HepG2 (cell line): ENCODE data around the gene DNAJB12. TPM values are rescaled to one million over a fixed set of nuclear protein-coding genes. Genes with fewer than 3 reads are reported as not detected.

Source experiments
- BHLHE40 ChIP-seq: IDR thresholded peaks from 2 replicates; pipeline ENCODE4 v1.6.1; 2011; ENCODE audit warnings: low read length, improper control_type of control experiment
- ELF4 ChIP-seq: sonication (generic); formaldehyde crosslinking; IDR thresholded peaks from 2 replicates; pipeline ENCODE4 v1.5.0; 2020; ENCODE audit warnings: missing genetic modification reagents, mild to moderate bottlenecking, moderate library complexity, borderline replicate concordance
- ETV6 ChIP-seq: sonication (generic); formaldehyde crosslinking; conservative IDR thresholded peaks from 2 replicates; pipeline ENCODE4 v1.4.0; 2020; ENCODE audit warnings: missing genetic modification reagents
- GPN1 ChIP-seq: sonication (generic); formaldehyde crosslinking; IDR thresholded peaks from 2 replicates; pipeline ENCODE4 v1.5.1; 2020; ENCODE audit warnings: missing genetic modification reagents, borderline replicate concordance
- HIVEP1 ChIP-seq: sonication (generic); formaldehyde crosslinking; IDR thresholded peaks from 2 replicates; pipeline ENCODE4 v1.4.0; 2020; ENCODE audit warnings: mild to moderate bottlenecking, missing genetic modification reagents
- HOXA7 ChIP-seq: sonication (generic); formaldehyde crosslinking; IDR thresholded peaks from 2 replicates; pipeline ENCODE4 v1.8.1; 2022; ENCODE audit warnings: mild to moderate bottlenecking, missing genetic modification reagents, moderate library complexity
- KDM2A ChIP-seq: sonication (generic); formaldehyde crosslinking; IDR thresholded peaks from 2 replicates; pipeline ENCODE4 v1.4.0; 2020; ENCODE audit warnings: low read depth, missing genetic modification reagents, borderline replicate concordance
- PAX8 ChIP-seq: sonication (generic); formaldehyde crosslinking; IDR thresholded peaks from 2 replicates; pipeline ENCODE4 v1.8.0; 2022; ENCODE audit warnings: mild to moderate bottlenecking, missing genetic modification reagents, borderline replicate concordance
- SAFB2 ChIP-seq: sonication (generic); formaldehyde crosslinking; IDR thresholded peaks from 2 replicates; pipeline ENCODE4 v1.5.1; 2020; ENCODE audit warnings: missing genetic modification reagents, low read depth, mild to moderate bottlenecking, borderline replicate concordance
- TEAD3 ChIP-seq: optimal IDR thresholded peaks from 2 replicates; pipeline ENCODE3; 2016; ENCODE audit warnings: borderline replicate concordance
- ZNF33B ChIP-seq: sonication (generic); formaldehyde crosslinking; IDR thresholded peaks from 2 replicates; pipeline ENCODE4 v1.5.1; 2020; ENCODE audit warnings: mild to moderate bottlenecking, missing genetic modification reagents
- ZNF768 ChIP-seq: sonication (generic); formaldehyde crosslinking; IDR thresholded peaks from 2 replicates; pipeline ENCODE4 v1.4.0; 2020; ENCODE audit warnings: missing genetic modification reagents
- ZSCAN20 ChIP-seq: sonication (generic); formaldehyde crosslinking; IDR thresholded peaks from 2 replicates; pipeline ENCODE4 v1.4.0; 2020; ENCODE audit warnings: missing genetic modification reagents, mild to moderate bottlenecking, borderline replicate concordance
- polyA plus RNA-seq, 8 experiments: library from polyadenylated mRNA; depleted of rRNA in 3 of 8; stranded (reverse) in 7 of 8; unstranded in 1 of 8; fragments of >200 nt; fragmentation: Illumina TruSeq in 4 of 8; extraction: Trizol in 4 of 8; gene quantifications; 2 replicates each; pipeline versions ENCODE4 v1.2.1 to v1.2.3, GENCODE V29; 2011 to 2016; ENCODE audit warnings: low read depth in 4 of 8, missing spikeins in 1 of 8, mixed read lengths in 1 of 8; ENCODE audit not compliant: insufficient read depth in 1 of 8
- total RNA-seq, 5 experiments: library from RNA; depleted of rRNA; stranded (reverse); fragments of >200 nt; fragmentation: Illumina TruSeq; extraction: Trizol; gene quantifications; 2 replicates each; pipeline ENCODE4 v1.2.3, GENCODE V29; 2016; ENCODE audit warnings: low read depth in 1 of 5
- TF ChIP-seq, protein P1 (sequence below): sonication (generic); formaldehyde crosslinking; IDR thresholded peaks from 2 replicates; pipeline ENCODE4 v1.8.1; 2023; ENCODE audit warnings: mild to moderate bottlenecking, inconsistent platforms, moderate library complexity, missing genetic modification reagents, borderline replicate concordance
- TF ChIP-seq, protein P2 (sequence below): sonication (generic); formaldehyde crosslinking; conservative IDR thresholded peaks from 2 replicates; pipeline ENCODE4 v1.5.0; 2020; ENCODE audit warnings: missing genetic modification reagents
- TF ChIP-seq, protein P3 (sequence below): sonication (generic); formaldehyde crosslinking; IDR thresholded peaks from 2 replicates; pipeline ENCODE4 v1.4.0; 2020; ENCODE audit warnings: missing genetic modification reagents, mild to moderate bottlenecking, borderline replicate concordance
- TF ChIP-seq, protein P4 (sequence below): sonication (generic); formaldehyde crosslinking; IDR thresholded peaks from 2 replicates; pipeline ENCODE4 v1.4.0; 2020; ENCODE audit warnings: mild to moderate bottlenecking, missing genetic modification reagents, borderline replicate concordance

Gene DNAJB12
- total and polyA plus RNA-seq, 2 of the 13 experiments (the other 11 are each of a cell fraction or from before 2014, with no cell fraction given) = 10.8 to 18.2 TPM

DNA sequence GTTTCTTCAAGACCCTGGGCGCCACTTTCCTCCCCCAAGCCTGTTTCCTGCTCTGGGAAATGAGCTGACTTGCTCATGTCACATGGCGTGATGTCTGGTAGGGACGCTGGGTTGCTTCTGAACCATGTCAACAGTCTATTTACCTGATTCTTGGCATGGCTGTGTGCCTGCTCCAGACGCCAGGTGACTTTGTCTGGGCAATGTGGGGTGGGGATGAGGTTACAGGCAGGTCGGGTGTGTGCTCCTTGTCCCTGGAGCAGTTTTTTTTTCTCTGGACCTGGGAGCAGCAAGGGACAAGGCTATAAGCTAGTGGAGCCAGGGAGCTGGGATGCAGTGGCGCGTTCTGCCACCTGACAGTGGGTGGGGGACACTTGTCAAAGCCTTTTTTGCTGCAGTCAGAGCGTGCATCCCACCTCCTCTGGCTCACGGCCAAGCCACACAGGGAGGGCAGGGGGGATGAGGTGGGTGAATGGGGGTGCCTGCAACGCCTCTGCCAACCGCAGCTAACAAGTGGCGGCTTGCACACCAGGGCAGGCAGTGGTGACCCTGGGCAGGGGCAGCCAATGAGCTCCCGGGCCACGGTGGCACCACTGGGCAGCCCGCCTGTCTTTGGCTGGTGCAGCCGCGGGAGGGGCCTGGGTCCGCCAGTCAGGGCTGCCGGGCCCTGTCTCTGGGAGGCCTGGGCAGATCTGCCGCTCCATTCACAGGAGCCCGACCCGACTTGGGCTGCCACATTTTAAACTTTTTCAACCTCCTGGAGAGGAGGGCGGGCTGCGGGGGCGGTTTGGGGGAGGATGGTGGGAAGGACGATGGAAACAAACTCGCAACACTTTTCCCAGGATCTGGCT is 22.9 kb downstream of the DNAJB12 start (continued):
- peak; percentile 33 for TF ChIP-seq TEAD3 (CRISPR knock-in tag)
- no peak for TF ChIP-seq GPN1 (CRISPR knock-in tag)
- no peak for TF ChIP-seq ELF4 (CRISPR knock-in tag)
- TF ChIP-seq, protein P1, sequence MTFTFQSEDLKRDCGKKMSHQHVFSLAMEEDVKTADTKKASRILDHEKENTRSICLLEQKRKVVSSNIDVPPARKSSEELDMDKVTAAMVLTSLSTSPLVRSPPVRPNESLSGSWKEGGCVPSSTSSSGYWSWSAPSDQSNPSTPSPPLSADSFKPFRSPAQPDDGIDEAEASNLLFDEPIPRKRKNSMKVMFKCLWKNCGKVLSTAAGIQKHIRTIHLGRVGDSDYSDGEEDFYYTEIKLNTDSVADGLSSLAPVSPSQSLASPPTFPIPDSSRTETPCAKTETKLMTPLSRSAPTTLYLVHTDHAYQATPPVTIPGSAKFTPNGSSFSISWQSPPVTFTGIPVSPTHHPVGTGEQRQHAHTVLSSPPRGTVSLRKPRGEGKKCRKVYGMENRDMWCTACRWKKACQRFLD (CRISPR knock-in tag) = 0 out of 2 replicates have a peak, but pooled peaks have one; percentile 56
- no peak for TF ChIP-seq ETV6
- TF ChIP-seq, protein P2, sequence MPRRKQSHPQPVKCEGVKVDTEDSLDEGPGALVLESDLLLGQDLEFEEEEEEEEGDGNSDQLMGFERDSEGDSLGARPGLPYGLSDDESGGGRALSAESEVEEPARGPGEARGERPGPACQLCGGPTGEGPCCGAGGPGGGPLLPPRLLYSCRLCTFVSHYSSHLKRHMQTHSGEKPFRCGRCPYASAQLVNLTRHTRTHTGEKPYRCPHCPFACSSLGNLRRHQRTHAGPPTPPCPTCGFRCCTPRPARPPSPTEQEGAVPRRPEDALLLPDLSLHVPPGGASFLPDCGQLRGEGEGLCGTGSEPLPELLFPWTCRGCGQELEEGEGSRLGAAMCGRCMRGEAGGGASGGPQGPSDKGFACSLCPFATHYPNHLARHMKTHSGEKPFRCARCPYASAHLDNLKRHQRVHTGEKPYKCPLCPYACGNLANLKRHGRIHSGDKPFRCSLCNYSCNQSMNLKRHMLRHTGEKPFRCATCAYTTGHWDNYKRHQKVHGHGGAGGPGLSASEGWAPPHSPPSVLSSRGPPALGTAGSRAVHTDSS = no peak
- no peak for TF ChIP-seq HOXA7
- 0 out of 2 replicates have a peak, but pooled peaks have one; percentile 64 for TF ChIP-seq ZNF33B (CRISPR knock-in tag)
- no peak for TF ChIP-seq ZSCAN20 (CRISPR knock-in tag)
- 0 out of 2 replicates have a peak, but pooled peaks have one; percentile 31 for TF ChIP-seq PAX8 (CRISPR knock-in tag)
- 0 out of 2 replicates have a peak, but pooled peaks have one; percentile 84 for TF ChIP-seq KDM2A
- no peak for TF ChIP-seq BHLHE40
- no peak for TF ChIP-seq SAFB2
- TF ChIP-seq ZNF768 (CRISPR knock-in tag) = no peak; the same call in 1 of the 2 replicates
- TF ChIP-seq, protein P3, sequence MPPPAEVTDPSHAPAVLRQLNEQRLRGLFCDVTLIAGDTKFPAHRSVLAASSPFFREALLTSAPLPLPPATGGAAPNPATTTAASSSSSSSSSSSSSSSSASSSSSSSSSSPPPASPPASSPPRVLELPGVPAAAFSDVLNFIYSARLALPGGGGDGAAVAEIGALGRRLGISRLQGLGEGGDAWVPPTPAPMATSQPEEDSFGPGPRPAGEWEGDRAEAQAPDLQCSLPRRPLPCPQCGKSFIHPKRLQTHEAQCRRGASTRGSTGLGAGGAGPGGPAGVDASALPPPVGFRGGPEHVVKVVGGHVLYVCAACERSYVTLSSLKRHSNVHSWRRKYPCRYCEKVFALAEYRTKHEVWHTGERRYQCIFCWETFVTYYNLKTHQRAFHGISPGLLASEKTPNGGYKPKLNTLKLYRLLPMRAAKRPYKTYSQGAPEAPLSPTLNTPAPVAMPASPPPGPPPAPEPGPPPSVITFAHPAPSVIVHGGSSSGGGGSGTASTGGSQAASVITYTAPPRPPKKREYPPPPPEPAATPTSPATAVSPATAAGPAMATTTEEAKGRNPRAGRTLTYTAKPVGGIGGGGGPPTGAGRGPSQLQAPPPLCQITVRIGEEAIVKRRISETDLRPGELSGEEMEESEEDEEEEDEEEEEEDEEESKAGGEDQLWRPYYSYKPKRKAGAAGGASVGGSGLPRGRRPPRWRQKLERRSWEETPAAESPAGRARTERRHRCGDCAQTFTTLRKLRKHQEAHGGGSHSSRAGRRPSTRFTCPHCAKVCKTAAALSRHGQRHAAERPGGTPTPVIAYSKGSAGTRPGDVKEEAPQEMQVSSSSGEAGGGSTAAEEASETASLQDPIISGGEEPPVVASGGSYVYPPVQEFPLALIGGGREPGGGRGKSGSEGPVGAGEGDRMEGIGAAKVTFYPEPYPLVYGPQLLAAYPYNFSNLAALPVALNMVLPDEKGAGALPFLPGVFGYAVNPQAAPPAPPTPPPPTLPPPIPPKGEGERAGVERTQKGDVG (CRISPR knock-in tag) = peak; percentile 76
- peak; percentile 33; the same call in 1 of the 2 replicates for TF ChIP-seq HIVEP1 (CRISPR knock-in tag)
- TF ChIP-seq, protein P4, sequence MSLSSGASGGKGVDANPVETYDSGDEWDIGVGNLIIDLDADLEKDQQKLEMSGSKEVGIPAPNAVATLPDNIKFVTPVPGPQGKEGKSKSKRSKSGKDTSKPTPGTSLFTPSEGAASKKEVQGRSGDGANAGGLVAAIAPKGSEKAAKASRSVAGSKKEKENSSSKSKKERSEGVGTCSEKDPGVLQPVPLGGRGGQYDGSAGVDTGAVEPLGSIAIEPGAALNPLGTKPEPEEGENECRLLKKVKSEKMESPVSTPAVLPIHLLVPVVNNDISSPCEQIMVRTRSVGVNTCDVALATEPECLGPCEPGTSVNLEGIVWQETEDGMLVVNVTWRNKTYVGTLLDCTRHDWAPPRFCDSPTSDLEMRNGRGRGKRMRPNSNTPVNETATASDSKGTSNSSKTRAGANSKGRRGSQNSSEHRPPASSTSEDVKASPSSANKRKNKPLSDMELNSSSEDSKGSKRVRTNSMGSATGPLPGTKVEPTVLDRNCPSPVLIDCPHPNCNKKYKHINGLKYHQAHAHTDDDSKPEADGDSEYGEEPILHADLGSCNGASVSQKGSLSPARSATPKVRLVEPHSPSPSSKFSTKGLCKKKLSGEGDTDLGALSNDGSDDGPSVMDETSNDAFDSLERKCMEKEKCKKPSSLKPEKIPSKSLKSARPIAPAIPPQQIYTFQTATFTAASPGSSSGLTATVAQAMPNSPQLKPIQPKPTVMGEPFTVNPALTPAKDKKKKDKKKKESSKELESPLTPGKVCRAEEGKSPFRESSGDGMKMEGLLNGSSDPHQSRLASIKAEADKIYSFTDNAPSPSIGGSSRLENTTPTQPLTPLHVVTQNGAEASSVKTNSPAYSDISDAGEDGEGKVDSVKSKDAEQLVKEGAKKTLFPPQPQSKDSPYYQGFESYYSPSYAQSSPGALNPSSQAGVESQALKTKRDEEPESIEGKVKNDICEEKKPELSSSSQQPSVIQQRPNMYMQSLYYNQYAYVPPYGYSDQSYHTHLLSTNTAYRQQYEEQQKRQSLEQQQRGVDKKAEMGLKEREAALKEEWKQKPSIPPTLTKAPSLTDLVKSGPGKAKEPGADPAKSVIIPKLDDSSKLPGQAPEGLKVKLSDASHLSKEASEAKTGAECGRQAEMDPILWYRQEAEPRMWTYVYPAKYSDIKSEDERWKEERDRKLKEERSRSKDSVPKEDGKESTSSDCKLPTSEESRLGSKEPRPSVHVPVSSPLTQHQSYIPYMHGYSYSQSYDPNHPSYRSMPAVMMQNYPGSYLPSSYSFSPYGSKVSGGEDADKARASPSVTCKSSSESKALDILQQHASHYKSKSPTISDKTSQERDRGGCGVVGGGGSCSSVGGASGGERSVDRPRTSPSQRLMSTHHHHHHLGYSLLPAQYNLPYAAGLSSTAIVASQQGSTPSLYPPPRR (CRISPR knock-in tag) = peak; percentile 55; the same call in 1 of the 2 replicates
